ENCODE results near the gene P3H3.

GRCh38 chr12:6842075-6842474 is 13.9 kb downstream of the P3H3 start:
- no peak for TF ChIP-seq CTCF (conservative IDR thresholded peaks at IDR 0.05; ENCODE audit: low read depth, low read length)
- no peak for TF ChIP-seq RAD21 (IDR thresholded peaks at IDR 0.05; ENCODE audit: low read length)
